Measurements from ENCODE around the gene ZNF700.
"Not testable (repeated sequence)": the region's sequence is repeated elsewhere in the genome, so short reads cannot be mapped to it uniquely, and the experiment has no call there.

The ZNF700 gene

DNA sequence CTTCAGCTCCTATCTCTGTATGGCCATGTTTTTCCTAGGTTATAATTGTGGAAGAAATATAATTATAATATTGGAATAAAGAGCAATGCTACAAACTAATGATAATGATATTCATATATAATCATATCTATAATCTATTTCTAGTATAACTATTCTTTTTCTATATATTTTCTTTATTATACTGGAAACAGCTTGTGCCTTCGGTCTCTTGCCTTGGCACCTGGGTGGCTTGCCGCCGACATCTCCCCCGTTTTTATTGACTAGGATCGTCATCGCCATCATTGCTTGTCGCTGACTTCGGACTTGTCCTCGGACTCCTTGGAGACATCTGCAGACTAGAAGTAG, 64.2 kb downstream of the ZNF700 start:
- Histone ChIP-seq H3K27me3 (replicated peaks; ENCODE audit: control insufficient read depth, insufficient read depth, low read length) (no peaks in the 10 kb centered on the region), H3K9me3 (ENCODE audit: control insufficient read depth, low read length) (no peaks in the 10 kb centered on the region), H3K36me3 (ENCODE audit: control insufficient read depth, insufficient read depth, low read length, severe bottlenecking) (no peaks in the 10 kb centered on the region), H3K4me3 (ENCODE audit: low read length) (peak overlapping the region; percentile 92), H3K9ac (ENCODE audit: low read length) (no peak overlapping the region), H3K4me1 (ENCODE audit: control insufficient read depth, insufficient read depth, low read length) (peaks cover 5% of the 10 kb centered on the region)
- no peak for DNase-seq (ENCODE audit: low read depth)

DNA sequence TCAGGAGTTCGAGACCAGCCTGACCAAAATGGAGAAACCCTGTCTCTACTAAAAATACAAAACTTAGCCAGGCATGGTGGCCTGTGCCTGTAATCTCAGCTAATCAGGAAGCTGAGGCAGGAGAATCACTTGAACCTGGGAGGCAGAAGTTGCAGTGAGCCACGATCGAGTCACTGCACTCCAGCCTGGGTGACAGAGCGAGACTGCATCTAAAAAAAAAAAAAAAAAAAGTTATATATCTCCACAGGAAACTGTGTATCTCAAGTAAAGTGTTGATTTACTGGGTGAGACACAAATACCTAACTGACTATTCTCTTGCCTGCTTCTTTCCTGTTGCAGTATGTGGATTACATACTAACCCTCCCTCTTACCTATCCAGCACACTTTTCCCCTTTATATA, 67.0 kb downstream of the ZNF700 start:
- DNase-seq (ENCODE audit: low read depth); H3K36me3 ChIP-seq (ENCODE audit: control insufficient read depth, insufficient read depth, low read length, severe bottlenecking); H3K9me3 ChIP-seq (ENCODE audit: control insufficient read depth, low read length): not testable (repeated sequence)

GRCh38 chr19:11995174-11995573, 70.3 kb downstream of the ZNF700 start:
- Histone ChIP-seq H3K4me3 (ENCODE audit: low read length) (no peak overlapping the region), H3K9ac (ENCODE audit: low read length) (no peak overlapping the region), H3K36me3 (ENCODE audit: control insufficient read depth, insufficient read depth, low read length, severe bottlenecking) (peaks cover 4% of the 10 kb centered on the region), H3K27me3 (replicated peaks; ENCODE audit: control insufficient read depth, insufficient read depth, low read length) (no peaks in the 10 kb centered on the region), H3K4me1 (ENCODE audit: control insufficient read depth, insufficient read depth, low read length) (no peaks in the 10 kb centered on the region), H3K9me3 (ENCODE audit: control insufficient read depth, low read length) (no peaks in the 10 kb centered on the region)
- peak; percentile 52 for DNase-seq (ENCODE audit: low read depth)

More for the DNA sequence above, 67.0 kb downstream of the ZNF700 start:
- not testable (repeated sequence) for H3K27me3 ChIP-seq (replicated peaks; ENCODE audit: control insufficient read depth, insufficient read depth, low read length); H3K4me3 ChIP-seq (ENCODE audit: low read length); H3K4me1 ChIP-seq (ENCODE audit: control insufficient read depth, insufficient read depth, low read length); H3K9ac ChIP-seq (ENCODE audit: low read length)

All from adipocyte (in vitro differentiated cells).